Measurements from ENCODE around the gene GPRIN3.

The GPRIN3 gene

GRCh38 chr4:89293299-89293698, 14.3 kb downstream of the GPRIN3 start:
- Histone ChIP-seq H3K9me3 (ENCODE audit: control insufficient read depth, insufficient read depth, low read length) (no peaks in the 10 kb centered on the region; the same call in 1 of the 2 replicates), H3K4me1 (ENCODE audit: control insufficient read depth, insufficient read depth, low read length) (no peaks in the 10 kb centered on the region), H3K27me3 (ENCODE audit: control insufficient read depth, insufficient read depth, low read length) (no peaks in the 10 kb centered on the region), H3K36me3 (ENCODE audit: control insufficient read depth, insufficient read depth, low read length) (no peaks in the 10 kb centered on the region), H3K27ac (ENCODE audit: low read length) (no peak overlapping the region), H3K4me3 (ENCODE audit: low read length) (no peak overlapping the region)
- no peak for DNase-seq (ENCODE audit: low read depth, low spot score)
- WGBS (ENCODE audit: insufficient coverage, insufficient read length): no CpG with 5 or more reads among the region's 4 CpGs

- no peaks in the 10 kb centered on the region for H3K36me3 ChIP-seq (ENCODE audit: control insufficient read depth, insufficient read depth, low read length)
- H3K27me3 ChIP-seq (ENCODE audit: control insufficient read depth, insufficient read depth, low read length): no peaks in the 10 kb centered on the region
- no peak overlapping the region for H3K27ac ChIP-seq (ENCODE audit: low read length)
- H3K4me3 ChIP-seq (ENCODE audit: low read length): no peak overlapping the region
- DNase-seq (ENCODE audit: low read depth, low spot score): no peak
- H3K9me3 ChIP-seq (ENCODE audit: control insufficient read depth, insufficient read depth, low read length): no peaks in the 10 kb centered on the region; the same call in 1 of the 2 replicates
- H3K4me1 ChIP-seq (ENCODE audit: control insufficient read depth, insufficient read depth, low read length): no peaks in the 10 kb centered on the region
- no CpG with 5 or more reads among the region's 6 CpGs for WGBS (ENCODE audit: insufficient coverage, insufficient read length)
Measured at GRCh38 chr4:89290727-89291516, 16.7 kb downstream of the GPRIN3 start.

GRCh38 chr4:89289312-89289711, 18.3 kb downstream of the GPRIN3 start:
- no peak for DNase-seq (ENCODE audit: low read depth, low spot score)
- H3K27me3 ChIP-seq (ENCODE audit: control insufficient read depth, insufficient read depth, low read length): no peaks in the 10 kb centered on the region
- no peaks in the 10 kb centered on the region; the same call in 1 of the 2 replicates for H3K9me3 ChIP-seq (ENCODE audit: control insufficient read depth, insufficient read depth, low read length)
- H3K4me1 ChIP-seq (ENCODE audit: control insufficient read depth, insufficient read depth, low read length): no peaks in the 10 kb centered on the region
- H3K4me3 ChIP-seq (ENCODE audit: low read length): no peak overlapping the region
- H3K27ac ChIP-seq (ENCODE audit: low read length): no peak overlapping the region
- WGBS (ENCODE audit: insufficient coverage, insufficient read length): no CpG with 5 or more reads among the region's 2 CpGs
- H3K36me3 ChIP-seq (ENCODE audit: control insufficient read depth, insufficient read depth, low read length): no peaks in the 10 kb centered on the region

- no peak for DNase-seq (ENCODE audit: low read depth, low spot score)
- Histone ChIP-seq H3K27me3 (ENCODE audit: control insufficient read depth, insufficient read depth, low read length) (no peaks in the 10 kb centered on the region), H3K4me1 (ENCODE audit: control insufficient read depth, insufficient read depth, low read length) (no peaks in the 10 kb centered on the region), H3K9me3 (ENCODE audit: control insufficient read depth, insufficient read depth, low read length) (no peaks in the 10 kb centered on the region; the same call in 1 of the 2 replicates), H3K27ac (ENCODE audit: low read length) (no peak overlapping the region), H3K36me3 (ENCODE audit: control insufficient read depth, insufficient read depth, low read length) (no peaks in the 10 kb centered on the region), H3K4me3 (ENCODE audit: low read length) (no peak overlapping the region)
- no CpG with 5 or more reads among the region's 2 CpGs for WGBS (ENCODE audit: insufficient coverage, insufficient read length)
Measured at GRCh38 chr4:89288430-89288829, 19.2 kb downstream of the GPRIN3 start.

- DNase-seq (ENCODE audit: low read depth, low spot score): no peak
- WGBS (ENCODE audit: insufficient coverage, insufficient read length): no CpG with 5 or more reads among the region's 6 CpGs
- no peaks in the 10 kb centered on the region; the same call in 1 of the 2 replicates for H3K9me3 ChIP-seq (ENCODE audit: control insufficient read depth, insufficient read depth, low read length)
- H3K36me3 ChIP-seq (ENCODE audit: control insufficient read depth, insufficient read depth, low read length): no peaks in the 10 kb centered on the region
- H3K4me3 ChIP-seq (ENCODE audit: low read length): no peak overlapping the region
- H3K27ac ChIP-seq (ENCODE audit: low read length): no peak overlapping the region
- no peaks in the 10 kb centered on the region for H3K4me1 ChIP-seq (ENCODE audit: control insufficient read depth, insufficient read depth, low read length)
- H3K27me3 ChIP-seq (ENCODE audit: control insufficient read depth, insufficient read depth, low read length): no peaks in the 10 kb centered on the region
Measured at GRCh38 chr4:89287945-89288344, 19.7 kb downstream of the GPRIN3 start.

- DNase-seq (ENCODE audit: low read depth, low spot score): no peak
- Histone ChIP-seq H3K27me3 (ENCODE audit: control insufficient read depth, insufficient read depth, low read length) (no peaks in the 10 kb centered on the region), H3K27ac (ENCODE audit: low read length) (no peak overlapping the region), H3K4me3 (ENCODE audit: low read length) (no peak overlapping the region), H3K36me3 (ENCODE audit: control insufficient read depth, insufficient read depth, low read length) (no peaks in the 10 kb centered on the region), H3K9me3 (ENCODE audit: control insufficient read depth, insufficient read depth, low read length) (no peaks in the 10 kb centered on the region; the same call in 1 of the 2 replicates), H3K4me1 (ENCODE audit: control insufficient read depth, insufficient read depth, low read length) (no peaks in the 10 kb centered on the region)
- WGBS (ENCODE audit: insufficient coverage, insufficient read length): no CpG with 5 or more reads among the region's 2 CpGs
Measured at GRCh38 chr4:89285745-89286144, 21.9 kb downstream of the GPRIN3 start.

GRCh38 chr4:89284828-89285227, 22.8 kb downstream of the GPRIN3 start:
- DNase-seq (ENCODE audit: low read depth, low spot score): no peak
- no CpG with 5 or more reads among the region's 3 CpGs for WGBS (ENCODE audit: insufficient coverage, insufficient read length)
- Histone ChIP-seq H3K36me3 (ENCODE audit: control insufficient read depth, insufficient read depth, low read length) (no peaks in the 10 kb centered on the region), H3K9me3 (ENCODE audit: control insufficient read depth, insufficient read depth, low read length) (no peaks in the 10 kb centered on the region), H3K27ac (ENCODE audit: low read length) (no peak overlapping the region), H3K4me1 (ENCODE audit: control insufficient read depth, insufficient read depth, low read length) (no peaks in the 10 kb centered on the region), H3K4me3 (ENCODE audit: low read length) (no peak overlapping the region), H3K27me3 (ENCODE audit: control insufficient read depth, insufficient read depth, low read length) (no peaks in the 10 kb centered on the region)

- no peak overlapping the region for H3K27ac ChIP-seq (ENCODE audit: low read length)
- H3K4me1 ChIP-seq (ENCODE audit: control insufficient read depth, insufficient read depth, low read length): no peaks in the 10 kb centered on the region
- H3K27me3 ChIP-seq (ENCODE audit: control insufficient read depth, insufficient read depth, low read length): no peaks in the 10 kb centered on the region
- no peak overlapping the region for H3K4me3 ChIP-seq (ENCODE audit: low read length)
- no peak for DNase-seq (ENCODE audit: low read depth, low spot score)
- no peaks in the 10 kb centered on the region for H3K36me3 ChIP-seq (ENCODE audit: control insufficient read depth, insufficient read depth, low read length)
- no CpG with 5 or more reads among the region's 2 CpGs for WGBS (ENCODE audit: insufficient coverage, insufficient read length)
- no peaks in the 10 kb centered on the region for H3K9me3 ChIP-seq (ENCODE audit: control insufficient read depth, insufficient read depth, low read length)
Measured at GRCh38 chr4:89284020-89284424, 23.6 kb downstream of the GPRIN3 start.

- WGBS (ENCODE audit: insufficient coverage, insufficient read length): no CpG with 5 or more reads among the region's 5 CpGs
- no peak for DNase-seq (ENCODE audit: low read depth, low spot score)
- H3K27me3 ChIP-seq (ENCODE audit: control insufficient read depth, insufficient read depth, low read length): no peaks in the 10 kb centered on the region
- H3K4me1 ChIP-seq (ENCODE audit: control insufficient read depth, insufficient read depth, low read length): no peaks in the 10 kb centered on the region
- H3K27ac ChIP-seq (ENCODE audit: low read length): no peak overlapping the region
- H3K36me3 ChIP-seq (ENCODE audit: control insufficient read depth, insufficient read depth, low read length): no peaks in the 10 kb centered on the region
- no peak overlapping the region for H3K4me3 ChIP-seq (ENCODE audit: low read length)
- no peaks in the 10 kb centered on the region for H3K9me3 ChIP-seq (ENCODE audit: control insufficient read depth, insufficient read depth, low read length)
Measured at GRCh38 chr4:89283226-89284009, 24.2 kb downstream of the GPRIN3 start.

- no peaks in the 10 kb centered on the region for H3K4me1 ChIP-seq (ENCODE audit: control insufficient read depth, insufficient read depth, low read length)
- no peaks in the 10 kb centered on the region; the same call in 1 of the 2 replicates for H3K27me3 ChIP-seq (ENCODE audit: control insufficient read depth, insufficient read depth, low read length)
- H3K36me3 ChIP-seq (ENCODE audit: control insufficient read depth, insufficient read depth, low read length): no peaks in the 10 kb centered on the region
- DNase-seq (ENCODE audit: low read depth, low spot score): no peak
- H3K9me3 ChIP-seq (ENCODE audit: control insufficient read depth, insufficient read depth, low read length): no peaks in the 10 kb centered on the region
- H3K27ac ChIP-seq (ENCODE audit: low read length): no peak overlapping the region
- no CpG with 5 or more reads among the region's 4 CpGs for WGBS (ENCODE audit: insufficient coverage, insufficient read length)
- no peak overlapping the region for H3K4me3 ChIP-seq (ENCODE audit: low read length)
Measured at GRCh38 chr4:89279385-89279784, 28.2 kb downstream of the GPRIN3 start.
